Gastrocnemius medialis (tissue), 4 donors: Measurements from ENCODE around the gene WNT5A.

Experiments
- CTCF ChIP-seq, 5 experiments: fragments of 450-650 bp in 3 of 5; fragments of 200-600 bp in 2 of 5; sonication (generic) in 2 of 5; IDR thresholded peaks in 4 of 5; conservative IDR thresholded peaks in 1 of 5; 1 replicate in 4 of 5; 2 replicates in 1 of 5; pipeline ENCODE4 v1.5.1; 2016 to 2019; ENCODE audit warnings: antibody characterized with exemption in 5 of 5, mild to moderate bottlenecking in 3 of 5, moderate library complexity in 3 of 5
- POLR2A ChIP-seq, 2 donors: fragments of 450-650 bp; IDR thresholded peaks; one replicate each; pipeline ENCODE4 v1.6.1; 2017; ENCODE audit warnings: antibody characterized with exemption in 2 of 2, mild to moderate bottlenecking in 2 of 2, moderate library complexity in 2 of 2

- TF ChIP-seq POLR2A (IDR thresholded peaks at IDR 0.05), result no peak
- TF ChIP-seq CTCF (IDR thresholded peaks at IDR 0.05 in 4 of 5, conservative IDR thresholded peaks at IDR 0.05 in 1 of 5), result no peak
Observed at GRCh38 chr3:55440104-55440708, 46.9 kb downstream of the WNT5A start.
